Astrocyte (in vitro differentiated cells and primary cell): Measurements from ENCODE around the gene CAPN6.

Source experiments
- CTCF ChIP-seq: IDR thresholded peaks from 2 replicates; pipeline ENCODE4 v1.5.1; 2011; ENCODE audit warnings: low read depth, mild to moderate bottlenecking, inconsistent platforms, low read length, moderate library complexity; ENCODE audit not compliant: insufficient read depth
- EZH2 ChIP-seq: IDR thresholded peaks from 2 replicates; pipeline ENCODE4 v1.6.1; 2012; ENCODE audit warnings: mild to moderate bottlenecking, low read length, inconsistent platforms; ENCODE audit not compliant: insufficient read depth

- no peak for TF ChIP-seq CTCF
- no peak for TF ChIP-seq EZH2
Observed at GRCh38 chrX:111318901-111319300, 48.6 kb upstream of the CAPN6 start.
